Testis (tissue), 3 donors: ENCODE results near the gene TLR1. TPM values are rescaled to one million over a fixed set of nuclear protein-coding genes. Genes with fewer than 3 reads are reported as not detected.

Source experiments
- DNase-seq: peaks from one replicate; pipeline ENCODE4 v3.0.0-alpha.2; 2019
- H3K27ac ChIP-seq, 2 donors: fragments of 200-600 bp; sonication (generic); one replicate each; pipeline ENCODE4 v1.5.1; 2019
- H3K27me3 ChIP-seq: fragments of 200-600 bp; sonication (generic); one replicate; pipeline ENCODE4 v1.5.1; 2019
- H3K36me3 ChIP-seq: fragments of 200-600 bp; sonication (generic); one replicate; pipeline ENCODE4 v1.5.1; 2017; ENCODE audit warnings: low read depth; ENCODE audit errors: missing control alignments
- H3K4me1 ChIP-seq: fragments of 200-600 bp; sonication (generic); one replicate; pipeline ENCODE4 v1.5.1; 2019
- H3K4me3 ChIP-seq, 2 donors: fragments of 200-600 bp; sonication (generic); one replicate each; pipeline ENCODE4 v1.5.1; 2017 to 2019
- H3K9me3 ChIP-seq: fragments of 200-600 bp; sonication (generic); one replicate; pipeline ENCODE4 v1.5.1; 2017
- CTCF ChIP-seq, 3 experiments: fragments of 450-650 bp in 2 of 3; fragments of 200-600 bp in 1 of 3; sonication (generic) in 1 of 3; IDR thresholded peaks; one replicate each; pipeline ENCODE4 v1.5.1; 2016 to 2019; ENCODE audit warnings: antibody characterized with exemption in 3 of 3, mild to moderate bottlenecking in 2 of 3, moderate library complexity in 1 of 3
- POLR2A ChIP-seq: fragments of 450-650 bp; IDR thresholded peaks from one replicate; pipeline ENCODE4 v1.6.1; 2017; ENCODE audit warnings: antibody characterized with exemption, mild to moderate bottlenecking, moderate library complexity
- WGBS, 2 donors: methylation state at CpG; one replicate each; pipeline ENCODE4 v1.1.5; 2018; 5-methylcytosine and 5-hydroxymethylcytosine counted together
- intact Hi-C: fragments of 100-400 bp; cut with DNase I; formaldehyde crosslinking; loops from one replicate; pipeline ENCODE4 v1.15.1; 2023; ENCODE audit warnings: low total_unique reads
- polyA plus RNA-seq: library from polyadenylated mRNA; stranded (reverse); fragments of 350-450 nt; fragmentation: Illumina TruSeq; extraction: RNeasy Lipid Tissue Mini Kit (QIAGEN cat#74804); gene quantifications from one replicate; pipeline ENCODE4 v1.2.3, GENCODE V29; 2014; ENCODE audit warnings: low read depth, low replicate concordance; ENCODE audit not compliant: insufficient read depth
- total RNA-seq, 2 donors: library from RNA; depleted of rRNA; stranded (reverse); fragments of >200 nt; gene quantifications; one replicate each; pipeline ENCODE4 v1.2.3, GENCODE V29; 2016

Gene TLR1
- total and polyA plus RNA-seq, 3 donors from 2014 or later, result 2.8 to 5.5 (median 2.8) TPM

GRCh38 chr4:38759790-38760122 is 44.8 kb downstream of the TLR1 start:
- no peak for DNase-seq
- H3K9me3 ChIP-seq, result no peaks in the 10 kb centered on the region
- H3K27ac ChIP-seq, result no peak overlapping the region
- H3K36me3 ChIP-seq, result no peaks in the 10 kb centered on the region
- no peaks in the 10 kb centered on the region for H3K27me3 ChIP-seq
- H3K4me1 ChIP-seq, result peaks cover 3% of the 10 kb centered on the region
- intact Hi-C loops, result no loop called here
- WGBS, 2 donors, result 89 to 98% methylated on average over 1 of the region's 1 CpG
- TF ChIP-seq POLR2A (no peak), CTCF (IDR thresholded peaks at IDR 0.05) (no peak)
- no peak overlapping the region for H3K4me3 ChIP-seq

GRCh38 chr4:38759113-38759789 is 45.3 kb downstream of the TLR1 start:
- peak; percentile 85 for DNase-seq
- Histone ChIP-seq H3K9me3 (no peaks in the 10 kb centered on the region), H3K36me3 (no peaks in the 10 kb centered on the region), H3K27ac (no peak overlapping the region), H3K4me3 (no peak overlapping the region), H3K27me3 (no peaks in the 10 kb centered on the region), H3K4me1 (peaks cover 3% of the 10 kb centered on the region)
- TF ChIP-seq CTCF (IDR thresholded peaks at IDR 0.05), result peak; percentile 71 to 74 (median 72)
- no peak for TF ChIP-seq POLR2A
- WGBS, 2 donors, result 21 to 36% methylated on average over 8 of the region's 8 CpGs
- intact Hi-C loops, result no loop called here

- Histone ChIP-seq H3K4me3 (no peak overlapping the region), H3K9me3 (no peaks in the 10 kb centered on the region), H3K36me3 (no peaks in the 10 kb centered on the region), H3K27ac (no peak overlapping the region), H3K27me3 (no peaks in the 10 kb centered on the region), H3K4me1 (peaks cover 3% of the 10 kb centered on the region)
- WGBS, 2 donors, result 91 to 93% methylated on average over 6 of the region's 6 CpGs
- TF ChIP-seq POLR2A (no peak), CTCF (IDR thresholded peaks at IDR 0.05) (no peak)
- DNase-seq, result no peak
- intact Hi-C loops, result no loop called here
These were observed 46.5 kb downstream of the TLR1 start for GRCh38 chr4:38757945-38758600.

GRCh38 chr4:38752941-38753806 is 51.4 kb downstream of the TLR1 start:
- TF ChIP-seq POLR2A, result no peak
- no peak for TF ChIP-seq CTCF (IDR thresholded peaks at IDR 0.05)
- intact Hi-C loops, result no loop called here
- peak; percentile 85 for DNase-seq
- Histone ChIP-seq H3K36me3 (no peaks in the 10 kb centered on the region), H3K9me3 (no peaks in the 10 kb centered on the region), H3K4me1 (no peaks in the 10 kb centered on the region), H3K4me3 (no peak overlapping the region), H3K27me3 (no peaks in the 10 kb centered on the region), H3K27ac (peak overlapping the region in 1 of 2 donors; percentile 71)
- WGBS, 2 donors, result 26 to 37% methylated on average over 19 of the region's 19 CpGs
